Iris pigment epithelial cell (primary cell): ENCODE measurements around the gene IL12A.

Source experiments
- DNase-seq: peaks from one replicate; pipeline ENCODE4 v3.0.0-alpha.2; 2011; ENCODE audit warnings: low read depth

Gene IL12A

GRCh38 chr3:159989973-159990846 is 1.6 kb downstream of the IL12A start:
- DNase-seq = no peak

GRCh38 chr3:159991591-159991990 is 3.0 kb downstream of the IL12A start:
- DNase-seq = no peak

- DNase-seq = no peak
These were observed 4.0 kb downstream of the IL12A start for GRCh38 chr3:159992589-159992988.

- DNase-seq = no peak
These were observed 5.5 kb downstream of the IL12A start for GRCh38 chr3:159994182-159994581.

- DNase-seq = no peak
These were observed 6.5 kb downstream of the IL12A start for GRCh38 chr3:159995091-159995490.

GRCh38 chr3:159996018-159996417 is 7.4 kb downstream of the IL12A start:
- peak; percentile 52 for DNase-seq

- DNase-seq = no peak
These were observed 8.3 kb downstream of the IL12A start for GRCh38 chr3:159996959-159997358.

GRCh38 chr3:160001148-160001760 is 12.6 kb downstream of the IL12A start:
- DNase-seq = no peak

- DNase-seq = no peak
These were observed 13.4 kb downstream of the IL12A start for GRCh38 chr3:160001850-160002623.

GRCh38 chr3:160003520-160004128 is 15.0 kb downstream of the IL12A start:
- DNase-seq = peak; percentile 48

GRCh38 chr3:160005004-160005403 is 16.4 kb downstream of the IL12A start:
- no peak for DNase-seq

GRCh38 chr3:160006282-160007163 is 17.9 kb downstream of the IL12A start:
- DNase-seq = peak; percentile 79

GRCh38 chr3:160008961-160009360 is 20.3 kb downstream of the IL12A start:
- no peak for DNase-seq

- DNase-seq = no peak
These were observed 20.9 kb downstream of the IL12A start for GRCh38 chr3:160009525-160009924.

GRCh38 chr3:160010578-160010977 is 21.9 kb downstream of the IL12A start:
- no peak for DNase-seq

- DNase-seq = no peak
These were observed 23.5 kb downstream of the IL12A start for GRCh38 chr3:160012108-160012507.

GRCh38 chr3:160016972-160017371 is 28.3 kb downstream of the IL12A start:
- DNase-seq = peak; percentile 74

- no peak for DNase-seq
These were observed 30.3 kb downstream of the IL12A start for GRCh38 chr3:160018959-160019358.

- no peak for DNase-seq
These were observed 31.5 kb downstream of the IL12A start for GRCh38 chr3:160020057-160020711.

GRCh38 chr3:160022068-160022467 is 33.4 kb downstream of the IL12A start:
- DNase-seq = no peak

- no peak for DNase-seq
These were observed 34.8 kb downstream of the IL12A start for GRCh38 chr3:160023476-160023875.
